Endothelial cell of umbilical vein (primary cell): ENCODE results near the gene ZNF580. TPM values are rescaled to one million over a fixed set of nuclear protein-coding genes. Genes with fewer than 3 reads are reported as not detected.

Experiments used
- BruUV-seq: library from RNA; stranded (reverse); fragments of 400-500 nt; replicated peaks from 2 replicates; lab custom pipeline; 2021; lab: Mats Ljungman, UMichigan
- CTCF ChIA-PET: fragments of 300-600, 350-600 bp; sonication (Branson Sonifier 250); formaldehyde crosslinking; loops from one replicate; lab custom pipeline; 2021; ENCODE audit warnings: antibody characterized with exemption, inconsistent platforms; lab: Charles Lee
- POLR2A ChIA-PET: fragments of 300-600, 350-600 bp; sonication (Branson Sonifier 250); formaldehyde crosslinking; loops from one replicate; lab custom pipeline; 2021; ENCODE audit warnings: antibody characterized with exemption, inconsistent platforms; lab: Charles Lee
- DNase-seq: peaks from one replicate; pipeline ENCODE4 v3.0.0-alpha.2; 2011; ENCODE audit warnings: low read depth, low spot score
- FAIRE-seq: peaks from 2 replicates; lab custom pipeline; 2011; peaks lifted over from hg19 to GRCh38; lab: Jason Lieb, UNC
- H2AFZ ChIP-seq: 2 replicates; pipeline ENCODE4 v1.6.0; 2012; ENCODE audit warnings: low read depth, low read length, control low read depth, inconsistent platforms
- H3K27ac ChIP-seq: 2 replicates; pipeline ENCODE4 v1.5.1; 2011; ENCODE audit warnings: low read depth, mild to moderate bottlenecking, control low read depth, low read length, moderate library complexity; ENCODE audit not compliant: insufficient read depth
- H3K27me3 ChIP-seq, 2 experiments: 2 replicates each; pipeline versions ENCODE4 v1.6.0 to v1.6.1; 2011; ENCODE audit warnings: low read length in 2 of 2, mixed read lengths in 1 of 2; ENCODE audit not compliant: control insufficient read depth in 2 of 2, insufficient read depth in 2 of 2
- H3K36me3 ChIP-seq, 2 experiments: 2 replicates in 1 of 2; 3 replicates in 1 of 2; pipeline ENCODE4 v1.5.1; 2011; ENCODE audit warnings: low read length in 2 of 2, mild to moderate bottlenecking in 1 of 2, moderate library complexity in 1 of 2; ENCODE audit not compliant: control insufficient read depth in 2 of 2, insufficient read depth in 2 of 2; ENCODE audit errors: extremely low read depth in 1 of 2
- H3K4me1 ChIP-seq: 3 replicates; pipeline ENCODE4 v1.5.1; 2011; ENCODE audit warnings: mild to moderate bottlenecking, low read length; ENCODE audit not compliant: control insufficient read depth, insufficient read depth; ENCODE audit errors: extremely low read depth
- H3K4me2 ChIP-seq: 2 replicates; pipeline ENCODE4 v1.6.1; 2011; ENCODE audit warnings: low read length, control low read depth, mixed read lengths; ENCODE audit not compliant: insufficient read depth
- H3K4me3 ChIP-seq, 3 experiments: fragments of 200-600 bp in 1 of 3; sonication (generic), shearing (Covaris generic) in 1 of 3; replicated peaks in 1 of 3; 2 replicates each; pipeline ENCODE4 v1.5.1; 2011 to 2016; ENCODE audit warnings: control low read depth in 3 of 3, low read length in 3 of 3, mild to moderate bottlenecking in 2 of 3, inconsistent platforms in 1 of 3, low read depth in 1 of 3, moderate library complexity in 1 of 3; ENCODE audit not compliant: insufficient read depth in 1 of 3
- H3K79me2 ChIP-seq: 2 replicates; pipeline ENCODE4 v1.6.0; 2012; ENCODE audit warnings: low read length, inconsistent platforms; ENCODE audit not compliant: control insufficient read depth, insufficient read depth
- H3K9ac ChIP-seq: replicated peaks from 2 replicates; pipeline ENCODE3; 2011; ENCODE audit warnings: low read length, control low read depth; ENCODE audit not compliant: insufficient read depth; ENCODE audit errors: extremely low read depth
- H3K9me1 ChIP-seq: replicated peaks from 3 replicates; pipeline ENCODE4 v1.6.0; 2011; ENCODE audit warnings: mild to moderate bottlenecking, low read length; ENCODE audit not compliant: control insufficient read depth, insufficient read depth; ENCODE audit errors: extremely low read depth
- H3K9me3 ChIP-seq: replicated peaks from 2 replicates; pipeline ENCODE4 v1.5.1; 2012; ENCODE audit warnings: low read length, inconsistent platforms; ENCODE audit not compliant: control insufficient read depth, insufficient read depth
- H4K20me1 ChIP-seq: replicated peaks from 2 replicates; pipeline ENCODE3; 2011; ENCODE audit warnings: mild to moderate bottlenecking, low read length; ENCODE audit not compliant: control insufficient read depth, insufficient read depth; ENCODE audit errors: extremely low read depth
- CTCF ChIP-seq, 2 donors: IDR thresholded peaks; 1 replicate in 1 of 2; 2 replicates in 1 of 2; pipeline ENCODE4 v1.5.1; 2011; ENCODE audit warnings: low read length in 2 of 2, mild to moderate bottlenecking in 2 of 2, moderate library complexity in 2 of 2, control low read depth in 1 of 2, inconsistent platforms in 1 of 2, low read depth in 1 of 2; ENCODE audit not compliant: insufficient read depth in 1 of 2; ENCODE audit errors: extremely low read depth in 1 of 2
- EZH2 ChIP-seq: IDR thresholded peaks from 2 replicates; pipeline ENCODE4 v1.6.1; 2012; ENCODE audit warnings: borderline replicate concordance, low read depth, mild to moderate bottlenecking, moderate library complexity, low read length, inconsistent platforms; ENCODE audit not compliant: severe bottlenecking
- FOS ChIP-seq: IDR thresholded peaks from 2 replicates; pipeline ENCODE4 v1.6.1; 2011; ENCODE audit warnings: mild to moderate bottlenecking, low read length, moderate library complexity, borderline replicate concordance; ENCODE audit not compliant: insufficient read depth
- GATA2 ChIP-seq: IDR thresholded peaks from 2 replicates; pipeline ENCODE4 v1.7.0; 2011; ENCODE audit warnings: low read depth, mild to moderate bottlenecking, moderate library complexity, mixed read lengths, low read length; ENCODE audit not compliant: insufficient read length, insufficient read depth
- JUN ChIP-seq: IDR thresholded peaks from 2 replicates; pipeline ENCODE4 v1.6.1; 2011; ENCODE audit warnings: borderline replicate concordance, low read depth; ENCODE audit not compliant: insufficient read length, insufficient read depth
- MAX ChIP-seq: IDR thresholded peaks from 2 replicates; pipeline ENCODE4 v1.6.1; 2011; ENCODE audit not compliant: insufficient read depth, insufficient read length
- MYC ChIP-seq: IDR thresholded peaks from one replicate; pipeline ENCODE4 v1.6.1; 2011; ENCODE audit warnings: mild to moderate bottlenecking, low read depth, low read length
- POLR2A ChIP-seq: IDR thresholded peaks from 2 replicates; pipeline ENCODE4 v1.6.1; 2012; ENCODE audit warnings: low read depth, mild to moderate bottlenecking, control low read depth, low read length
- POLR2AphosphoS5 ChIP-seq: IDR thresholded peaks from 2 replicates; pipeline ENCODE4 v1.6.1; 2012; ENCODE audit warnings: low read depth, mild to moderate bottlenecking, control low read depth, low read length, moderate library complexity; ENCODE audit not compliant: insufficient read depth
- dilution Hi-C: fragments of 300-500 bp; cut with MboI; formaldehyde crosslinking; loops from one replicate; pipeline ENCODE4 v1.15.0; 2019; ENCODE audit warnings: low sequenced_read_pairs; ENCODE audit not compliant: extremely low pct_ligation_motif_present
- intact Hi-C: fragments of 100-400 bp; cut with micrococcal nuclease; formaldehyde crosslinking; loops from one replicate; pipeline ENCODE4 v1.10.0; 2022
- polyA plus RNA-seq, 4 experiments: library from polyadenylated mRNA; depleted of rRNA in 3 of 4; stranded (reverse) in 3 of 4; unstranded in 1 of 4; fragments of >200 nt; gene quantifications; 2 replicates each; pipeline versions ENCODE4 v1.2.1 to v1.2.3, GENCODE V29; 2011 to 2012; ENCODE audit warnings: missing spikeins in 1 of 4
- total RNA-seq: library from RNA; stranded (reverse); gene quantifications from 2 replicates; pipeline ENCODE4 v1.2.3, GENCODE V29; 2021

Gene ZNF580
- total and polyA plus RNA-seq, 2 donors (not counting 3 experiments of a cell fraction or from before 2014, with no cell fraction given), result 13.7 to 41.1 TPM

- Histone ChIP-seq H3K9me1 (no peaks in the 10 kb centered on the region), H3K79me2 (no peaks in the 10 kb centered on the region), H3K27me3 (no peaks in the 10 kb centered on the region), H3K4me1 (peaks cover 8% of the 10 kb centered on the region), H3K36me3 (peaks cover 0 to 3% of the 10 kb centered on the region in 2 experiments), H3K4me2 (no peak overlapping the region), H3K9ac (no peak overlapping the region), H2AFZ (no peak overlapping the region), H3K4me3 (no peak overlapping the region), H3K9me3 (no peaks in the 10 kb centered on the region), H3K27ac (no peak overlapping the region), H4K20me1 (no peaks in the 10 kb centered on the region)
- BruUV-seq, result no TSS peak
- ChIA-PET CTCF (interaction anchor here (0.7 to 1.4 kb wide), 3 partner anchors 9 to 16 kb away, joined by 3 to 4 read pairs (median 3); no protein-coding TSS in a partner anchor), POLR2A (interaction anchor here (0.6 kb wide), 1 partner anchor 74 kb away, joined by 3 read pairs; no protein-coding TSS in a partner anchor)
- intact Hi-C loops (no loop called here), dilution Hi-C loops (no loop called here)
- TF ChIP-seq GATA2, result no peak
- TF ChIP-seq EZH2, result no peak
- TF ChIP-seq FOS, result no peak
- no peak for TF ChIP-seq POLR2AphosphoS5
- no peak for TF ChIP-seq MYC
- no peak for TF ChIP-seq CTCF (IDR thresholded peaks at IDR 0.05; ENCODE audit: extremely low read depth in 1 of 2, insufficient read depth in 1 of 2, low read depth in 1 of 2, low read length in 2 of 2)
- TF ChIP-seq MAX, result no peak
- no peak for TF ChIP-seq POLR2A
- no peak for TF ChIP-seq JUN
- DNase-seq (no peak), FAIRE-seq (no peak)
Observed at GRCh38 chr19:55622242-55622969, 18.4 kb upstream of the ZNF580 start.
